Activated naive CD4-positive, alpha-beta T cell treated with Interleukin-2 at 50 U/mL for 16 hours (primary cell): ENCODE measurements around the gene KCNMA1.
"Not testable (repeated sequence)": the region's sequence is repeated elsewhere in the genome, so short reads cannot be mapped to it uniquely, and the experiment has no call there.

Experiments used
- DNase-seq: peaks from one replicate; pipeline ENCODE4 v3.0.0-alpha.2; 2020

Gene KCNMA1

GRCh38 chr10:77578583-77579227 is 58.9 kb downstream of the KCNMA1 start:
- no peak for DNase-seq

- DNase-seq, result no peak
Measured at GRCh38 chr10:77577666-77578229, 59.9 kb downstream of the KCNMA1 start.

- DNase-seq, result no peak
Measured at GRCh38 chr10:77576444-77577032, 61.1 kb downstream of the KCNMA1 start.

- no peak for DNase-seq
Measured at GRCh38 chr10:77576007-77576367, 61.6 kb downstream of the KCNMA1 start.

- DNase-seq, result no peak
Measured at GRCh38 chr10:77575271-77576006, 62.2 kb downstream of the KCNMA1 start.

GRCh38 chr10:77574438-77574837 is 63.2 kb downstream of the KCNMA1 start:
- DNase-seq, result no peak

GRCh38 chr10:77572520-77572919 is 65.1 kb downstream of the KCNMA1 start:
- not testable (repeated sequence) for DNase-seq

GRCh38 chr10:77571490-77571889 is 66.1 kb downstream of the KCNMA1 start:
- DNase-seq, result no peak

GRCh38 chr10:77566914-77567566 is 70.6 kb downstream of the KCNMA1 start:
- no peak for DNase-seq

- DNase-seq, result no peak
Measured at GRCh38 chr10:77566236-77566635, 71.4 kb downstream of the KCNMA1 start.

- no peak for DNase-seq
Measured at GRCh38 chr10:77565590-77566023, 72.0 kb downstream of the KCNMA1 start.

GRCh38 chr10:77564731-77565589 is 72.6 kb downstream of the KCNMA1 start:
- no peak for DNase-seq

- no peak for DNase-seq
Measured at GRCh38 chr10:77563638-77564270, 73.9 kb downstream of the KCNMA1 start.

GRCh38 chr10:77562742-77563141 is 74.9 kb downstream of the KCNMA1 start:
- no peak for DNase-seq

- DNase-seq, result no peak
Measured at GRCh38 chr10:77561991-77562390, 75.6 kb downstream of the KCNMA1 start.

- DNase-seq, result no peak
Measured at GRCh38 chr10:77560471-77560870, 77.1 kb downstream of the KCNMA1 start.

GRCh38 chr10:77560052-77560451 is 77.6 kb downstream of the KCNMA1 start:
- no peak for DNase-seq

- DNase-seq, result no peak
Measured at GRCh38 chr10:77556990-77557601, 80.5 kb downstream of the KCNMA1 start.

- DNase-seq, result no peak
Measured at GRCh38 chr10:77555591-77556212, 81.9 kb downstream of the KCNMA1 start.

- DNase-seq, result no peak
Measured at GRCh38 chr10:77554996-77555397, 82.6 kb downstream of the KCNMA1 start.

GRCh38 chr10:77553966-77554365 is 83.6 kb downstream of the KCNMA1 start:
- no peak for DNase-seq
